GM19467 (cell line): ENCODE data around the gene ZNF487.
"Not testable (repeated sequence)": the region's sequence is repeated elsewhere in the genome, so short reads cannot be mapped to it uniquely, and the experiment has no call there.

ENCODE experiments used
- ATAC-seq: cut with Tn5 transposase; IDR thresholded peaks from one replicate; pipeline ENCODE4 v1.9.1; 2021; ENCODE audit warnings: mild to moderate bottlenecking, moderate library complexity; ENCODE audit not compliant: unreplicated experiment

ZNF487 gene

DNA sequence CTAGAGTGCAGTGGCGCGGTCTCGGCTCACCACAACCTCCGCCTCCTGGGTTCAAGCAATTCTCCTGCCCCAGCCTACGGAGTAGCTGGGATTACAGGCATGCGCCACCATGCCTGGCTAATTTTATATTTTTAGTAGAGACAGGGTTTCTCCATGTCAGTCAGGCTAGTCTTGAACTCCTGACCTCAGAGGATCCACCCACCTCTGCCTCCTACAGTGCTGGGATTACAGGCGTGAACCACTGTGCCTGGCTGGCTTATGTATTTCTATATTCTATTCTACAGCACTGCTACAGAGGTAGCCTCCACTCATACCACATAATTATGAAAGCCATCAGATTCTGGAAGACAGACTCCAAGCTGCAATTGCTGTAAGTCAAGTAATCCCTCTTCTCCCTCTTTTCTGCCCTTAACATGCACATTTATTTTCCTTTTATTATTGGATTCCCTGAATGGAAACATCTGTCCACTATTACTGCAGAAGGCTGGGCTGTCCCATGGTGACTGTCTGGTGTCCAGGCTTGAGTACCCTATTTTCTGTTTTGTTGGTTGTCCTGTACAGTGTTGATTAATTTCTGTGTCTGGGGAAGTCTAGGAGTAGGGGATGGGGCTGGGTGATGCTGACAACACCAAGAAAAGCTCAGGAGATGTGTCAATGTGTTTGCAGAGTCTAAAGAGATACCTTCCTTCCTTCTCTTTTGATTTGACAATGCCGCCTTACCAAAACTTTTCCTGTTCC is 5.8 kb upstream of the ZNF487 start:
- ATAC-seq: no peak

DNA sequence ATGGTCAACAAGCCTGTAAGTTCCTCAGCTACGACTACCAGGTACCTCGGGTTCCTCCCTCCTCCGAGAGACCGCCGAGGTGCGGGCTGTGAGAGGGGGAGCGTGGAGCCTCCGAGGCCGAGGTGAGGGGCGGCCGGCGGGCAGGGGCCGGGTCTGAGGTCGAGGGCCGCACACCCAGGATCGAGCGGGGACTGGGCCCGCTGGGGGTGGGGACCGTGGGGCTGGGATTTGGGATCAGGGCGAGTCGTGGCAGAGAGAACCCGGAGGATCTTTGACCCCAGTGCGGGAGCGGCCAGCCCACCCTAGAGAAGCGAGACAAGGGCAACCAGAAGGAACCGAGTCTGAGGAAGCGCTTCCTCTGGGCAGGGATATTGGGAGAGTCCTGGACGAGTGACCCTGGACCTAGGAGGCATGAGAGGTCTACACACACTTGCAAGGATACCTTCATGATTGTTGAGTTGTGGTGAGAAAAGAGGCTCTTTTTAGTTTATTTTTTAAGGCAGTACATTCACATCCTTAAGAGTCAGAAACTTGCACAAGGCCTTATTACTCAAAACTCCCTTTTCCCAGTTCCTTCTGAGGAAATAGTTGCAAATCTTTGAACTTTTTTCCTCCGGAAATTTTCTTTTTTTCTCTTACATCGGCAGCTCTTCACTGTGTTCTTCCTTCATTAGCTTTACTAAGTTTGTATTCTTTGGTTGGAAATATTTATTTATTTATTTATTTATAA is 395 bp downstream of the ZNF487 start:
- no peak for ATAC-seq

DNA sequence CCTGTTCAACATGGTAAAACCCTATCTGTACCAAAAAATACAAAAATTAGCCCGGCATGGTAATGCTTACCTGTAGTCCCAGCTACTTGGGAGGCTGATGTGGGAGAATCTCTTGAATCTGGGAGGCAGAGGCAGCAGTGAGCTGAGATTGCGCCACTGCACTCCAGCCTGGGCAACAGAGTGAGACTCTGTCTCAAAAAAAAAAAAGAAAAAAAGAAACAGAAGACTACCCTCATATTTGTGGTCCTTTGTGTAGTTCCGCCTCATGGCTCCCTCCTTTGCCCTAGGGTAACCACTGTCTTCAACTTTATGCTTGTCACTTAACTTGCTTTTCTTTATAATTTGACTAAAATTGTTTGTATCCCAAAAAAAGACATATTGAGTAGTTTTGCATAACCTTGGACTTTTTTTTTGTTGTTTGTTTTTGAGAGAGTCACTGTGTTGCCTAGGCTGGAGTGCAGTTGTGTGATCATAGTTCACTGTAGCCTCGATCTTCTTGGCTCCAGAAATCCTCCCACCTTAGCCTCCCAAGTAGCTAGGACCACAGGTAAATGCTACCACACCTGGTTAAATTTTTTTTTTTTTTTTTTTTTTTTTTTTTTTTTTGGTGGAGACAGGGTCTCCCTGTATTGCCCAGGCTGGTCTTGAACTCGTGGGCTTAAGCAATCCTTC is 3.7 kb downstream of the ZNF487 start:
- no peak for ATAC-seq

DNA sequence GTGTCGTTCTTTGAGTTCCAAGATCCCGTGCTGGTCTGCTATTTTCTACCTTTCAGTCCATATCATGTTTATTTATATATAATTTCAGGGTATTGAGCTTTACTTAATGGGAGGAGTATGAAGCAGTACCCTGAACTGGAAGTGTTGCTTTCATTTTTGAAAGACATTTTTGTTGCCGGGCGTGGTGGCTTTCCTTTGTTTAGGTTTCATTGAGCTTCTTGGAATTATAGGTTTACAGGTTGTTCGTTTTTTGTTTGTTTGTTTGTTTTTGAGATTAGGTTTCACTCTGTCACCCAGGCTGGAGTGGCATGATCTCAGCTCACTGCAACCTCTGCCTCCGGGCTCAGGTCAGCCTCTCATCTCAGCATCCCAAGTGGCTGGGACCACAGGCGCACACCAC is 7.4 kb downstream of the ZNF487 start:
- no peak for ATAC-seq

DNA sequence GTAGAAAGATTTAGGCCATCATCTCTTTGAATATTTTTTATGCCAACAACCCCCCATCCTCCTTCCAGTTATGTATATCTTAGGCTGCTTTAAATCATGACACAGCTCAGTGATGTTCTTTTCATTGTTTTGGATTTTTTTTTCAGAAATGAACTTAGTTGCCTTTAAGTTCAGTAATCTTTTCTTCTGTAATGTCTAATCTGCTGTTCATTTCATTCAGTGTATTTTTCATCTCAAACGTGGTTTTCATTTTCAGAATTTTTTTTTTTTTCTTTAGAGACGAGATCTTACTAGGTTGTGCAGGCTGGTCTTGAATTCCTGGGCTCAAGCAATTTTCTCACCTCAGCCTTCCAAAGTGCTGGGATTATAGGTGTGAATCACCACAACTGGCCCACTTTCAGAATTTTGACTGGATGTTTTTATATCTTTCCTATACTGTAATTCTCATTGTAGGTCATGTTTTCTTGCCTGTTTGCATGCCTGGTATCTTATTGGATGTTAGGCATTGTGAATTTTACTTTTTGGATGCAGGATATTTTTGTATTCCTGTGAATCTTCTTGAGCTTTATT is 8.1 kb downstream of the ZNF487 start:
- ATAC-seq: no peak

DNA sequence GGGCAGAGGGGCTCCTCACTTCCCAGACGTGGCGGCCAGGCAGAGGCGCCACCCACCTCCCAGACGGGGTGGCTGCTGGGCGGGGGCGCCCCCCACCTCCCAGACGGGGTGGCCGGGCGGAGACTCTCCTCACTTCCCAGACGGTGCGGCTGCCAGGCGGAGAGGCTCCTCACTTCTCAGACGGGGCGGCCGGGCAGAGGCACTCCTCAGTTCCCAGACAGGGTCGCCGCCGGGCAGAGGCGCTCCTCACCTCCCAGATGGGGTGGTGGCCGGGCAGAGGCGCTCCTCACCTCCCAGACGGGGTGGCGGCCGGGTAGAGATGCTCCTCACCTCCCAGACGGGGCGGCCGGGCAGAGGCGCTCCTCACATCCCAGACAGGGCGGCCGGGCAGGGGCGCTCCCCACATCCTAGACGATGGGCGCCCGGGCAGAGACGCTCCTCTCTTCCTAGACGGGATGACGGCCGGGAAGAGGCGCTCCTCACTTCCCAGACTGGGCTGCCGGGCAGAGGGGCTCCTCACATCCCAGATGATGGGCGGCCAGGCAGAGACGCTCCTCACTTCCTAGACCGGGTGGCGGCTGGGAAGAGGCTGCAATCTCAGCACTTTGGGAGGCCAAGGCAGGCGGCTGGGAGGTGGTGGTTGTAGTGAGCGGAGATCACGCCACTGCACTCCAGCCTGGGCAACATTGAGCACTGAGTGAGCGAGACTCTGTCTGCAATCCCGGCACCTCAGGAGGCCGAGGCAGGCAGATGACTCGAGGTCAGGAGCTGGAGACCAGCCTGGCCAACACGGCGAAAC is 9.5 kb downstream of the ZNF487 start:
- not testable (repeated sequence) for ATAC-seq

DNA sequence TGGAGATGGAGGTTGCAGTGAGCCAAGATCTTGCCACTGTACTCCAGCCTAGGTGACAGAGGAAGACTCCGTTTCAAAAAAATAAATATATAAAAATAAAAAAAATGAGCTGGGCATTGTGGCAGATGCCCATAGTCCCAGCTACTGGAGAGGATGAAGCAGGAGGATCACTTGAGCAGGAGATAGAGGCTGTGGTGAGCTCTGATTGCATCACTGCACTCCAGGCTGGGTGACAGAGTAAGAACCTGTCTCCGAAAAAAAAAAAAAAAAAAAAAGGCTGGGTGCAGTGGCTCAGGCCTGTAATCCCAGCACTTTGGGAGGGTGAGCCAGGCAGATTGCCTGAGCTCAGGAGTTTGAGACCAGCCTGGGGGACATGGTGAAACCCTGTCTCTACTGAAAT is 11.8 kb downstream of the ZNF487 start:
- no peak for ATAC-seq

DNA sequence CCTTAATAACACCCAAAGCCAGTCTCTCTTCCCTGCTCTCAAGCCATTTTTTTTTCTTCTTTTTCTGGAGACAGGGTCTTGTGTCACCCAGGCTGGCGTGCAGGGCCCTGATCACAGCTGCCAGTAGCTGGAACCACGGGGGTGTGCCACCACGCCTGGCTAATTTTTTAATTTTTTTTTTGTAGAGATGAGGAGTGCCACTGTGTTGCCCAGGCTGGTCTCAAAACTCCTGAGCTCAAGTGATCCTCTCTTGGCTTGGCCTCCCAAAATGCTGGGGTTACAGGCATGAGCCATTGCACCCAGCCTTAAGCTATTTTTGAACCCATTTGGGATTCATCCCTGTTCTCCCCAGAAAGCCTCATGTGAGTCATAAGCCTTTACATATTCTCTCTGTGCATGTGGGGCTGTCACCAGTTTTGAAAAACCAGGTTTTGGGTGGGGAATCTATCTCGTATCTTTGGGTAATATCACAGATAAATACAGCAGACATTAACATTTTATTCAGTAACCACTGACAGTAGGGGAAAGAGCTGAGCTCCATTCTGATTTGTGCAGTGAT is 15.5 kb downstream of the ZNF487 start:
- ATAC-seq: no peak

DNA sequence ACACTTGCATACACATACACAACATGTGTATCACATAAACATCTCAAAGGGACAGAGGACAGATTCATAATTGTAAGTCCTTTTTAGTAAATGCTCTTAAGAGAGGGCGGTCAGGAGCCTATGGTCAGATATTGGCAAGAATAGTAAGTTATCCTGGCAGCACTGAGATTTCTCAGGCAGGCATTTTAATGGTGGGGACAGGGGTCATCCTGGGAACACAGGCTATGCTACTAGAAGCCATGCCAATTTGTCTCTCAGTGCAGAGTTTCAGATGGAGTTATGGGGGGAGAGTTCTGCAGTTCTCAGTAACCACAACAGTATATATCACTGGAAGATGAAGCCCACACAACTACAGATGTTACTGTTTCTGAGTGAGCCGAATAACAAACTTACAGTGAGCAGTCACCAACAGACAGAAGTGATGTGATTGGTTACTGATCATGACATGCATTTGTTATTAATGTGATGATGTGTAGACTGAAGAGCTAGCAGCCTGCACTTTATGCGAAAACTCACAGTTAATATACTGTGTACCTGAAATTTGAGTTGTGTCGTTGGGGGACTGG is 16.4 kb downstream of the ZNF487 start:
- ATAC-seq: no peak

DNA sequence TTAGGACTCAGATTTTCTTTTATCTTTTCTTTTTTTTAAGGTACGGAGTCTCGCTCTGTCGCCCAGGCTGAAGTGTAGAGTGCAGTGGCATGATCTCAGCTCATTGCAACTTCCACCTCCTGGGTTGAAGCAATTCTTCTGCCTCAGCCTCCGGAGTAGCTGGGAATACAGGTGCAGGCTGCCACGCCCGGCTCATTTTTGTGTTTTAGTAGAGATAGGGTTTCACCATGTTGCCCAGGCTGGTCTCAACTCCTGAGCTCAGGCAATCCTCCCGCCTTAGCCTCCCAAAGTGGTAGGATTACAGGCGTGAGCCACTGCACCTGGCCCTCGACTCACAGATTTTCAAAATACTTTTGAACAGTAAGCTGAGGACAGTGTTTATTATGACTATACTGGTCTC is 17.1 kb downstream of the ZNF487 start:
- not testable (repeated sequence) for ATAC-seq

DNA sequence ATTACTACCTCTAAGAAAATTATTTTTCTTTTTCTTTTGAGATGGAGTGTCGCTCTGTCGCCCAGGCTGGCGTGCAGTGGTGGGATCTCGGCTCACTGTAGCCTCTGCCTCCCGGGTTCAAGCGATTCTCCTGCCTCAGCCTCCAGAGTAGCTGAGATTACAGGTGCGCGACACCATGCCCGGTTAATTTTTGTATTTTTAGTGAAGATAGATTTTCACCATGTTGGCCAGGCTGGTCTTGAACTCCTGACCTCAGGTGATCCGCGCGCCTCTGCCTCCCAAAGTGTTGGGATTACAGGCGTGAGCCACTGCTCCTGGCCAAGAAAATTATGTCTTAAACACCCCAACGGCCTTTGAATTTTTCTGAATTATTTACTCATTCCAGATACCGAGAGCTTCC is 19.6 kb downstream of the ZNF487 start:
- not testable (repeated sequence) for ATAC-seq

DNA sequence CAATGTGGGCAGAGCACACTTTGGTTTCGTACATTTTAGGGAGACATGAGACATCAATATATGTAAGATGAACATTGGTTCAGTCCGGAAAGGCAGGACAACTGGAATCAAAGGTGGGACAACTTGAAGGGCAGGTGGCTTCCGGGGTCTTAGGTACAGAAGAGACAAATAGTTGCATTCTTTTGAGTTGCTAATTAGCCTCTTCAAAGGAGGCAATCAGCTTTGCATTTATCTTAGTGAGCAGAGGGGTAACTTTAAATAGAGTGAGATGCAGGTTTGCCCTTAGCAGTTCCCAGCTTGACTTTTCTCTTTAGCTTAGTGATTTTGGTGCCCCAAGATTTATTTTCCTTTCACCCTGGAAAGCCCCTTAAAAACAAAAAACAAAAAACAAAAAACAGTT is 21.3 kb downstream of the ZNF487 start:
- ATAC-seq: no peak

DNA sequence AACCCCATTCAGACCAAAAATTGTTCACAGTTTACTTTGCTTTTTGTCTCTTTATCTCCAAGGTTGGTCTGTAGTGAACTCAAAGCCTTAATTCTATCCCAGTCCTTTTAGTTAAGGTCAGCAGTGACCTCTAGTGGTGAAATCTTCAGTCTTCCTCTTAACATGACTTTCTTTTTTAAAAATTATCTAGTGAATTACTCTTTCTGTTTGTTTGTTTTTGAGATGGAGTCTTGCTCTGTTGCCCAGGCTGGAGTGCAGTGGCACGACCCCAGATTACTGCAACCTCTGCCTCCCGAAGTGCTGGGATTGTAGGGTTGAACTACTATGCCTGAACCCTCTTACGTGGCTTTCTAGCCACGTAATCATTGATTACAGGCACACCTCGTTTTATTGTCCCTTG is 25.0 kb downstream of the ZNF487 start:
- ATAC-seq: peak; percentile 87

DNA sequence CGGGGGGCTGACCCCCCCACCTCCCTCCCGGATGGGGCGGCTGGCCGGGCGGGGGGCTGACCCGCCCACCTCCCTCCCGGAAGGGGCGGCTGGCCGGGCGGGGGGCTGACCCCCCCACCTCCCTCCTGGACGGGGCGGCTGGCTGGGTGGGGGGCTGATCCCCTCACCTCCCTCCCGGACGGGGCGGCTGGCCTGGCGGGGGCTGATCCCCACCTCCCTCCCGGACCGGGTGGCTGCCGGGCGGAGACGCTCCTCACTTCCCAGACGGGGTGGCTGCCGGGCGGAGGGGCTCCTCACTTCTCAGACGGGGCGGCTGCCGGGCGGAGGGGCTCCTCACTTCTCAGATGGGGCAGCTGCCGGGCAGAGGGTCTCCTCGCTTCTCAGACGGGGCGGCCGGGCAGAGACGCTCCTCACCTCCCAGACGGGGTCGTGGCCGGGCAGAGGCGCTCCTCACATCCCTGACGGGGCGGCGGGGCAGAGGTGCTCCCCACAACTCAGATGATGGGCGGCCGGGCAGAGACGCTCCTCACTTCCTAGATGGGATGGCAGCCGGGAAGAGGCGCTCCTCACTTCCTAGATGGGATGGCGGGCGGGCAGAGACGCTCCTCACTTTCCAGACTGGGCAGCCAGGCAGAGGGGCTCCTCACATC is 28.3 kb downstream of the ZNF487 start:
- not testable (repeated sequence) for ATAC-seq

DNA sequence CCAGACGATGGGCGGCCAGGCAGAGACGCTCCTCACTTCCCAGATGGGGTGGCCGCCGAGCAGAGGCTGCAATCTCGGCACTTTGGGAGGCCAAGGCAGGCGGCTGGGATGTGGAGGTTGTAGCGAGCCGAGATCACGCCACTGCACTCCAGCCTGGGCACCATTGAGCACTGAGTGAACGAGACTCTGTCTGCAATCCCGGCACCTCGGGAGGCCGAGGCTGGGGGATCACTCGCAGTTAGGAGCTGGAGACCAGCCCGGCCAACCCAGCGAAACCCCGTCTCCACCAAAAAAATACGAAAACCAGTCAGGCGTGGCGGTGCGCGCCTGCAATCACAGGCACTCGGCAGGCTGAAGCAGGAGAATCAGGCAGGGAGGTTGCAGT is 28.8 kb downstream of the ZNF487 start:
- not testable (repeated sequence) for ATAC-seq

DNA sequence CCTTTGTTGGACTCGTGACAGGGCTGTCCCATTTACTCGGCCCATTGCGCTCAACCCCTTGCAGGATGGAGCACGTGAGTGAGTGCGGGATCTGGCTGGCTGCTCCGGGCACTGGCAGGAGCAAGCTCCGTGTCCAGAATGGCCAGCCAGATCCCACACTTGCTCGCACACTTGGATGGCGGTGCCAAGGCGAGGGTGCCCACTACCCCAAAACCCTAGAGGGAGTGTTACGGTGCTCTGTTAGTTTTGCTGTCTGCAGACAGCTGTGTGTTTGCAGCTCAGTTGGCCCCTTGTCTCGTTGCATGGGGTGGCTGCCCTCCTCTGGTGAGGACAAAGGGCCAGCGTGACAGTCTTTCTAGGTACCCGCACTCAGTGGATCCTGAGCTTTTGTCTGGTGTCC is 34.2 kb downstream of the ZNF487 start:
- ATAC-seq: no peak

DNA sequence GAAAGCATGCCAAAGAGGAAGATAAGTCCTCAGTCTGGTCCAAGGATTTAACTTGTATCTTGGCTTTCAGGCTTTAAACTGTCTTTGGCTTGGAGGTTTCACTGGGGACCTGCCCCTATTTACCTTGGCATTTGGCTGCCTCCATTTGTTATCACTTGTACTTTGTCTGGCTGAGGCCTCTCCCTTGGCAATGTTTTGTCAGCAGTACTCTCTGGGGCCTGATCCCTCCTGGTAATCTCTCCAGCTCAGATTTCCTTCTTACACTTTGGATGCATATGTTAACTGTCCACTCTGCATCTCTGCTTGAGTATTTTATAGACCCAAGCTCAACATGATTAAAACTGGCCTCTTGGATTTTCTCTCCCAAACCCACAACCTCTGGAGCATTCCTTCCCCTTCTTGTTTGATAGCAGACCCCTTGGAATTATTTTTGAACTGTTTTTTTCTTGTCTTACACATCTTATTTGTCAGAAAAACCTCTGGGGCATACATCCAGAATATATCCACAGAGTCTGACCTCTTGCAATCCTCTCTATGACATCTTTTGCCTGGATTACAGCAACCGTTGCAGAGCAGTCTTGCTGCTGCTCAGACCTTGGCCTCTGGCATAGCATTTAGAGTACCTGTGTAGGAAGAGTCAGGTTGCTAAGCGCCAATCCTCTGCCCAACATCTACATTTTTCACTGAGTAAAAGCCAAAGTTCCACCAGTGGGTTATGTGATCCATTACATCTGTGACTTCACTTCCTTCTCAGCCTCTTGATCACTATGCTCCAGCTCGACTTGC is 35.2 kb downstream of the ZNF487 start:
- no peak for ATAC-seq

DNA sequence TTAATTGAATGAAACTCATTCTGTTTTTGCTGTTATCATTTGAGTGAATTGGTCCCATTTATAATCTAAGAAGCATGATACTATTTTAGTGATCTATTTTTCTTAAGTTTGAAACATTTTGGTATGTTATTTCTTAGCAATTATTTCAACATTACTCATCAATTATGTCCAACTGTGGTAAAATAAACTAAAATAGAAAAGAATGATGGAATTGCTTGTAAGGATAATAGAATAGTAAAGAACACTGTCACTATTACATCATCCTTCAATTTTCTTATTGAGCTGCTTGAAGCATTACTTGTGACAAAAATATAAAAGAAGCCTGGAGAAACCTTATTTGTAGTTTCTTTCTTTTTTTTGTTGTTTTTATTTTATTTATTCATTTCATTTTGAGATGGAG is 42.4 kb downstream of the ZNF487 start:
- no peak for ATAC-seq
